ENCODE data around the gene TTC39B.
"Not testable (repeated sequence)": the region's sequence is repeated elsewhere in the genome, so short reads cannot be mapped to it uniquely, and the experiment has no call there.

DNA sequence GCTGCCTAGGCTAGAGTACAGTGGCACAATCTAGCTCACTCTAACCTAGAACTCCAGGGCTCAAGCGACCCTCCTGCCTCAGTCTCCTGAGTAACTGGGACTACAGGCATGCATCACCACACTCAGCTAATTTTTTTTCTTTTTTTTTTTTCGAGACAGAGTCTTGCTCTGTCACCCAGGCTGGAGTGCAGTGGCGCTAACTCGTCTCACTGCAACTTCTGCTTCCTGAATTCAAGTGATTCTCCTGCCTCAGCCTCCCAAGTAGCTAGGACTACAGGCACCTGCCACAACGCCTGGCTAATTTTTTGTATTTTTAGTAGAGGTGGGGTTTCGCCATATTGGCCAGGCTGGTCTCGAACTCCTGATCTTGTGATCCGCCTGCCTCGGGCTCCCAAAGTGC is 12.6 kb upstream of the TTC39B start:
- not testable (repeated sequence) for TF ChIP-seq EZH2 (IDR thresholded peaks at IDR 0.05); FOXP2 (optimal IDR thresholded peaks at IDR 0.05; ENCODE audit: control extremely low read depth, extremely low read length, insufficient read depth); POLR2AphosphoS5 (IDR thresholded peaks at IDR 0.05; ENCODE audit: borderline replicate concordance, low read depth, low read length)
